Measurements from ENCODE around the gene MAP3K10. TPM values are rescaled to one million over a fixed set of nuclear protein-coding genes. Genes with fewer than 3 reads are reported as not detected.
"Not testable (repeated sequence)": the region's sequence is repeated elsewhere in the genome, so short reads cannot be mapped to it uniquely, and the experiment has no call there.

MAP3K10 gene
- total RNA-seq = 37.4 TPM

GRCh38 chr19:40190891-40191835, at the start of gene MAP3K10:
Gene MAP3K10 (plus strand): TSS chr19:40191426. CDS start chr19:40192032, 606 bp downstream.
- peak; percentile 64 for DNase-seq

- no peak for DNase-seq
Measured at GRCh38 chr19:40141551-40141950, 49.7 kb upstream of the MAP3K10 start.

GRCh38 chr19:40143612-40144011, 47.6 kb upstream of the MAP3K10 start:
- peak; percentile 12 for DNase-seq

GRCh38 chr19:40144151-40144550, 47.1 kb upstream of the MAP3K10 start:
- DNase-seq = no peak

- no peak for DNase-seq
Measured at GRCh38 chr19:40144947-40145748, 46.1 kb upstream of the MAP3K10 start.

GRCh38 chr19:40145749-40146029, 45.5 kb upstream of the MAP3K10 start:
- not testable (repeated sequence) for DNase-seq

- DNase-seq = no peak
Measured at GRCh38 chr19:40147338-40147692, 43.9 kb upstream of the MAP3K10 start.

GRCh38 chr19:40147693-40148347, 43.4 kb upstream of the MAP3K10 start:
- DNase-seq = no peak

GRCh38 chr19:40149501-40149900, 41.7 kb upstream of the MAP3K10 start:
- no peak for DNase-seq

GRCh38 chr19:40150170-40150569, 41.1 kb upstream of the MAP3K10 start:
- no peak for DNase-seq

GRCh38 chr19:40154121-40154680, 37.0 kb upstream of the MAP3K10 start:
- no peak for DNase-seq

GRCh38 chr19:40155749-40156265, 35.4 kb upstream of the MAP3K10 start:
- peak; percentile 44 for DNase-seq

- DNase-seq = no peak
Measured at GRCh38 chr19:40157059-40157458, 34.2 kb upstream of the MAP3K10 start.

GRCh38 chr19:40159744-40160143, 31.5 kb upstream of the MAP3K10 start:
- no peak for DNase-seq

GRCh38 chr19:40162104-40162503, 29.1 kb upstream of the MAP3K10 start:
- DNase-seq = no peak

- DNase-seq = no peak
Measured at GRCh38 chr19:40163541-40164129, 27.6 kb upstream of the MAP3K10 start.

GRCh38 chr19:40165362-40165937, 25.8 kb upstream of the MAP3K10 start:
- DNase-seq = peak; percentile 13

- DNase-seq = not testable (repeated sequence)
Measured at GRCh38 chr19:40169482-40170302, 21.5 kb upstream of the MAP3K10 start.

GRCh38 chr19:40170303-40170989, 20.8 kb upstream of the MAP3K10 start:
- not testable (repeated sequence) for DNase-seq

GRCh38 chr19:40171293-40171692, 19.9 kb upstream of the MAP3K10 start:
- not testable (repeated sequence) for DNase-seq
